Non-pigmented ciliary epithelial cell (primary cell): ENCODE results near the gene TEX12.
"Not testable (repeated sequence)": the region's sequence is repeated elsewhere in the genome, so short reads cannot be mapped to it uniquely, and the experiment has no call there.

Experiments used
- DNase-seq: peaks from one replicate; pipeline ENCODE4 v3.0.0-alpha.2; 2010; ENCODE audit warnings: low read depth

The TEX12 gene

DNA sequence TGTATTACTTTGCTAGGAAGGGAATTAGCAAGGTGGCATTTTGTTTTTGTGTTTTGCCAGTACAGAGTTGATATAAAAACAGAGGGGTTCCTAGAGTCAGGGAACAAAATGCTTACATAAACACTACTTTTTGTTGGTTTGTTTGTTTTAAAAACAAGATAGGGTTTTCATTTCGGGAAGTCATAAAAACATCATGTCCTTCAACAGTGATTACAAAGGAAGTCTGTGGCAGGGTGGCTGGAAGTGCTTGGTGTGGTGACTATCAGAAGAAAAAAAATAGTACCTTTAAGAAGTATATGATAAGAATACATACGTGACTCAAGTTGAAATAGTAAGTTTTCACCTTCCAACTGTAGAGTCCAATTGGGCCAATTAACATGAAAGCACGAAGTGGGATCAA lies 2.1 kb upstream of the TEX12 start:
- DNase-seq = no peak

DNA sequence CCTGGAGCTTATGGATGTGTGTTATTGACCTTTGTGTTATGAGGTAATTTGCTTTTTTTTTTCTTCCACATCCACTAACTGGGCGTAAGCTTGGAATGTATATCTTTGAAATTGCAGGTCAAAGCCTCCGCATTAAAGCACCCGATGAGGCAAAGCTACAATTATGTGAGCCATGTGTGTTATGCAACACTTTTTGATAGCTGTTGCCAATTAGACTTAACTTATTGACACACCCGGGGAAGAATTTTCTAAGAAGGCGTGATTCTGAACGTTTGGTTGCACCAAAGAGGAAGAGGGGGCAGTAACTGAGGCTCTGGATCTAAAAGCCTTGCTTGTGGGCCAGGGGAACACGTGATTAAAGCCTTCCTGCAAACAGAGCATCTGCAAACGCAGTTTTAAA lies 610 bp upstream of the TEX12 start:
- DNase-seq = no peak

DNA sequence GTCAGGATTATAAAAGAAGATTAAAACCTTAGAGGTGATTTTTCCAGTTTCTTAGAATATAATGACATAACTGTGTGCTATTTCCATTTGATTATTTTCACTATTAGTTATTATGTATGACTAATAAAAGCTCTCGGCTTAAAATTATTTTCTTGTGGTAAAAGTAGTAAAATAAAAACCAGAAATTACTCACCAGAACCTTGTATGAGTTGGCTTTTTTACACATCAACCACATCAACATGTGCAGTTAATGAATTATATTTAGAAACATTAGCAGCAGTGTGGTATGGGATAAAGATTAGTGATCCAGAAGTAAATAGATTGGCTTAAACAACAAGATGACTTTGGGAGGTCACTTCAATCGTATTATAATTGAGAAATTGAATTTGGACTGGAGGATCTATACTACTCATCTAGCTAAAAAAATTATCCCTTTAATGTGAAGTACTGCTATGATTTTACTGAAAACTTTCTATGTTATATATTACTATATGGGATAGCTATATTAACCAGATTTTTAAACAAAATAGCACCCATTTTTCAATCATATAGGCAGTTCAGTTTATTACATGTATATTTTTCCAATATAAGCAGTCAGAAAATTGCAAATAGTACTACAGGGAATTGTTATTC lies 5.3 kb downstream of the TEX12 start:
- DNase-seq = no peak

DNA sequence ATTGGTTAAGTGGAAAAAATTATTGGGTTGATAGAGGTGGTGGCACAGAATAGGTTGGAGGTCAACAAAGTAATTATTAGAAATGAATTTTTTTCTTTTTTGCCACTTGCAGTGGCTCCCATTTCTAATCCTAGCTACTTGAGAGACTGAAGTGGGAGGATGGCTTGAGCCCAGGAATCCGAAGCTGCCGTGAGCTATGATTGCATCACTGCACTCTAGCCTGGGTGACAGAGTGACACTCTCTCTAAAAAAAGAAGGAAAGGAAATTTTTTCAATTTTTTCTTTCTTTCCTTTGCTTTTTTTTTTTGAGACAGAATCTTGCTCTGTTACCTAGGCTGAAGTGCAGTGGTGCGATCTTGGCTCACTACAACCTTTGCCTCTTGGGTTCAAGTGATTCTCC lies 6.0 kb downstream of the TEX12 start:
- no peak for DNase-seq

DNA sequence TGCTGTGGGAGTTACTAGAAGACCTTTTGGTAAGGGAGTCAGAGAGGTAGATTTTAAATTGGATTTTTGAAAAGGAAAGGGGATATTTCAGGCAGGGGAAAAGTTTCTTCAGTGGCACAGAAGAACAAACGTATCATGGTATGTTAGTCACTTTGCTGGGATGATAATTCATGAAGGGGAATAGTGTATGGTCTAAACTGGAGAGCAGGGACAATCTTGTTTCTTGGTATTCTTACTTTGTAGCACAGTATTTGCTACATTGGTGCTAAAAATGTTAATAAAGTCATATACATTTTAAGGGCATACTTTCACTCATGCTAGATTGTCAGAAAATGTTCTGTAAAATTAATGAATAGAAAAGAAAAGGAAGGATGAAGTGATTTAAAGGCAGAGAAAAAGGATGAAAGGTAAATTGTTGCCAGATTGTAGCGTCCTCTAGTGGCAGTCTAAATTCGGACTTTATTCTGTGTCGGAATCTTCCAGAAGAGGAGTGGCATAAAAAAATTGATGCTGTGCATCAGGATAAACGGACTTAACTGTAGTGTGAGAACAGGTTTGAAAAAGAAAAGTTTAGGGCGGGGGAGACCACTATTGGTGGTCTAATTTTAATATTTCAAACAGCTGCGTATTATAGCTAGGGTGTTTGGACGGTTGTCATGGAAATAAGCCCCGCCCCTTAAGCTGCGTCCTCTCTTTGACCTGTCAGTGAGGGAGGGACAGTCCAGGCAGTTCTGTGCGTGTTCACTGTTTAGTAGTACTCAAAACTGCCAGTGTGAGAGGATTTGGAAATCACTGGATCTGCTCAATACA lies 7.8 kb downstream of the TEX12 start, which contains the start of gene BCO2:
BCO2 (plus strand) TSS at position 724 of the 810 bp plus-strand sequence. CDS start 90 bp downstream, outside the sequence.
- DNase-seq = no peak

DNA sequence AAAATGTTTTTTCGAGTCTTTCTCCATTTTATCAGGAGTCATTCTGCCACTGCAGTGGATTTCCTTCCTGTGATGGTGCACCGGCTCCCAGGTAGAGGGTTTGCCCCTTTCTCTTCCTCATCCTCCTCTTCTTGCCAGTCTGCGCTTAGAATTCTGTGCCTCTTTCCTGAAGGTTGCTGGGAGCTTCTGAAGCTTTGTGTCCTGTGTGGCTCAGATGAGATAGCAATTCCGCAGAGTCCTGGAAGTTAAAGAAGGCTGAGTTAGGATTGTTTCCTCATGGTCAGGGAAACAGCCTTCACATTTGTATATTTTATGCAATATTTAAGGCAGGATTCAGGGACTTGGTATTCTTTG lies 8.4 kb downstream of the TEX12 start:
- no peak for DNase-seq

DNA sequence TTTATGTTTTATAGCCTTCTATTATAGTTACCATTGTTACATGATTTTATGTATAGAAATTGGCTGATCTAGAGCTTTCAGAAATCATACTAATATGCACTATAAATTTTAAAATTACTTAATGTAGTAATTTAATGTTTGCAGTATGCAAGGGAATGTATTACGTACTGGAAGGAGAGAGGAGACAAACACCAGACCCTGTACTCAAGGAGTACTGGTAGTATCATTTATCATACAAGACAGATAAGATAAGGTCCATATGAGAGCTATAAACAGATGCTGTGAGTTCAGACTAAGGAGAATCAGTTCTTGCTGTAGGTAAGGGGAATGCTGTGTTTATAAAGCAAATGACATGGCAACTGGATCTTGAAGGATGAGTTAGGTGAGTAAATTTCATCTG lies 8.9 kb downstream of the TEX12 start:
- DNase-seq = no peak

DNA sequence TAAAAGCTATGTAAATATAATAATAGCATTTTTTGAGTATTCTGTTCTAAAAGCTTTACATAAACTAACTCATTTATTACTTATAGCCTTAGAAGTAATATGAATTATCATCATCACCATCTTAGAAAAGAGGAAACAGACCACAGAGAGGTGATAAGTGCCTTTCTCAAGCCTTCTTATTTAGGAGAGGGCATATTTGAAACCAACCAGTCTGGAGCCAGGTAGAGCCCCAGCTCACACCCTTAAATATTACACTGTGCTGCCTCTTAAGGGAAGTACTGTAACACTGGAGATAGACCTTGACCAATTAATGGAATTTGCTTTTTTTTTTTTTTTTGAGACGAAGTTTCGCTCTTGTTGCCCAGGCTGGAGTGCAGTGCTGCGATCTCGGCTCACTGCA lies 10.4 kb downstream of the TEX12 start:
- DNase-seq = no peak

DNA sequence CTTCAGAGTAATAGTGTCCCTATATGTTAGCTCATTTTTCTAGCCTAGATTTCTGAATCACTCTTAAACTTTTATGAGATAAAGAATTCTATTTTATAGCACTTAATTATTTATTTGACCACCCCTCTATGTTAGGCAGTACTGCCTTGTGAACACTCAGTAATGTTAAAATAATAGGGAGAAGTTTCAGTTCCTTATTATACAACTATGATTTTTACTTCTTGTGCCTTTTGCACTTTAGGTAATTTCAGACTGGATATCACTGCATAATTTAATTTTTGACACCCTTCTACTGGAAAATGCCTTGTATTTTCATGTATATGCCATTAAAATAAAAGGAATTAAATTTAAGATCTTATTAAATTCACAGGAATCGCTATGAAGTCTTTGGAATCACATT lies 11.3 kb downstream of the TEX12 start:
- no peak for DNase-seq

DNA sequence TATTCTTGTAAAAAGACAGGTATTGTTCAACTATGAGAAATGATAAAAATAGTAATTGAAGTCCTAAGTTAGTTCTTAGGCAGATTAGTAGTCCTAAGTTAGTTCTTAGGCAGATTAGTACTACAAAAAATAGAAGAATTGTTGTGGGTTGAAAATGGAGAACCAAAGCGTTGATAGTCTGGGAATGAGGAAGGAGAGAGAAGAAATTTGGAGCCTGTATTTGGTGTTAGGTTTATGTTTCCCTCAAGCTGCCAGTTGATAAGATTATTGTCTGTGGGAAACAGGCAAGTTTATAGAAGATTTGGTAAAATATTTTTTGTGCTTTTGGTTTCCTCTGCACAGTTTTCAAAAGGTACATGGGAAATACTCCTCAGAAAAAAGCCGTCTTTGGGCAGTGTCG lies 11.8 kb downstream of the TEX12 start:
- no peak for DNase-seq

DNA sequence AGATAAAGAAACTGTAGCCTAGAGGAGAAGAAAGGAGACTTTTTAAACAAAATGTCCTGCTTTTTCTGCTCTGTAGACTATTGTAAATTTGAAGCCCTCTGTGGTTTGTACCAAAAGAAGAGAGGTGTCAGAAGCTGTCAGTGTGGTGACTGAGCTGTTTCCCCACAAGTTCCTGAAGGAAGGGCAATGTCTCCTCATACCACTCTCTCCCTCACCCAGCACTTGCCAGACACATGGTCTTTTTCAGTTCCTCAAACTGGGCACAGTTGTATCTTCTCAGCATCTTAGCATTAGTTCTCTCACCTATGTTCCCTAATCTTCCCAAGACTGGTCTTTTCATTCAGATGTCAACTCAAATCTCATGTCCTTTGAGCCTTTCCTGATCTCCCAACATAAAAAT lies 12.4 kb downstream of the TEX12 start:
- no peak for DNase-seq

DNA sequence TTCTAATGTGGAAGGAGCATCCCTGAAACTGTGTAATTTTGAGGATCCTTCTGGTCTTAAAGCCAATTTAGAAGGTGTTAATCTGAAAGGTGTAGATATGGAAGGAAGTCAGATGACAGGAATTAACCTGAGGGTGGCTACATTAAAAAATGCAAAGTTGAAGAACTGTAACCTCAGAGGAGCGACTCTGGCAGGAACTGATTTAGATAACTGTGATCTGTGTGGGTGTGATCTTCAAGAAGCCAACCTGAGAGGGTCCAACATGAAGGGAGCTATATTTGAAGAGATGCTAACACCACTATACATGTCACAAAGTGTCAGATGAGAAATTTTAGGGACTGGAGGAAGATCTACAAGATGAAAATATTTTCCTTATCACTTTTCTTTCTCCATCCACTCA lies 15.7 kb downstream of the TEX12 start:
- no peak for DNase-seq

DNA sequence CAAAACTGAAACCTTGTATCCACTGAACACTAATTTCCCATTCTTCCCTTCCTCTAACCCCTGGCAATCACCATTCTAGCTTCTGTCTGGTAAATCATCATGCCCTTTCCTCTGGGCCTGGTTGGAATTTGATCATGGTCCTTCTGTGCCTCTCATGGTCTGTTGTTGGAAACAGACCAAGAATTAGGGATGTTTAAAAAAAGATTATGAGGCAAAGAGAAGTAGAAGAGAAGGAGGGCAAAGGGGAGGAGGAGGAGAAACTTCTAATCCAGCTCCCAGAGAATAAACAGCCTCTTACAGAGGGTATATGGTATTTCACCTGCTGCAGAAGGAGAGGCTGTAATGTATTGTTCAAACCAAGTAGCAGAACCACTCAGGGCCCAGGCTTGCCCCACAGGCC lies 18.7 kb downstream of the TEX12 start:
- no peak for DNase-seq

DNA sequence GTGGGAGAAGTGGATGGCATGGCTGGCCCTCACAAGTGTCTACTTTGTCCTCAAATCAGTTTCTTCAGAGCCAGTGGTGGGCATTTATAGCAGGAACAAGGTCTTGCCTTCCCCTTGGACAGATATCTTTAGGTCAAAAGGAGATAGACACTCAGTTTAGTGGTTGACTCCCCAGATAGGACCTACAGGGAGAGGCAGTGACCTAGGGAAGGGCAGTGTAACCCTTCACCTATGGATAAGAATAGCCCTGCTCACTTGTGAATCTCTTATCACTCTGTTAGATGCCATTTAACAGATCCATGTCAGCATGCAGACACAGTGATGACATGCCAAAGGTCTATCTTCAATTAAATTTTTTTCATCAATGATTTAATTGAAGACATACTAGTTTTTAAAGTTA lies 19.1 kb downstream of the TEX12 start:
- no peak for DNase-seq

DNA sequence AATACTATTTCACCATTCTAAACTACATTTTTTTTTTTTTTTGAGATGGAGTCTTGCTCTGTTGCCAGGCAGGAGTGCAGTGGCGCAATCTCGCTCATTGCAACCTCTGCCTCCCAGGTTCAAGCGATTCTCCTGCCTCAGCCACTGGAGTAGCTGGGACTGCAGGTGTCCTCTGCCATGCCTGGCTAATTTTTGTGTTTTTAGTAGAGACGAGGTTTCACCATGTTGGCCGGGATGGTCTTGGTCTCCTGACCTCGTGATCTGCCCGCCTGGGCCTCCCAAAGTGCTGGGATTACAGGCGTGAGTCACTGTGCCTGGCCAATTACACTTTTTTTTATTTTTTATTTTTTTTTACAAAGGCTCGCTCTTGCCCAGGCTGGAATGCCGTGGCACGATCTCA lies 27.9 kb downstream of the TEX12 start:
- DNase-seq = not testable (repeated sequence)

DNA sequence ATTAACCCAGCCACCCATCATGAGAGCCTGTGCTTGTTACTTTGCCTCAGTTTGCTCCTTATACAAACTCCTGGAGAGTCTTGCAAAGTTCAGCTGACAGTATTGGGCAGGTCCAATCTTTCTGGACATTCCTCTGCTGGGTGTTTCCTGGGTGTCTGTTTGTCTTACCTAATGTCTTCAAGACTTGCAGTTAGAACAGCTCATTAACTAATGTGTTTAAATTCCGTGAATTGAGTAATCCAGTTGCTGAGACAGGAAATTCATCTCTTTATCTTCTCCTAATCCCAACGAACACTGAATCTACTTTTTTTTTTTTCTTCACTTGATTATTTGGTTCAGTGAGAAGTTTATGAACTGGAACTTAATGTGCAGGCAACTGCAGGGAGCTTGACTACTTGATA lies 28.8 kb downstream of the TEX12 start:
- DNase-seq = no peak

DNA sequence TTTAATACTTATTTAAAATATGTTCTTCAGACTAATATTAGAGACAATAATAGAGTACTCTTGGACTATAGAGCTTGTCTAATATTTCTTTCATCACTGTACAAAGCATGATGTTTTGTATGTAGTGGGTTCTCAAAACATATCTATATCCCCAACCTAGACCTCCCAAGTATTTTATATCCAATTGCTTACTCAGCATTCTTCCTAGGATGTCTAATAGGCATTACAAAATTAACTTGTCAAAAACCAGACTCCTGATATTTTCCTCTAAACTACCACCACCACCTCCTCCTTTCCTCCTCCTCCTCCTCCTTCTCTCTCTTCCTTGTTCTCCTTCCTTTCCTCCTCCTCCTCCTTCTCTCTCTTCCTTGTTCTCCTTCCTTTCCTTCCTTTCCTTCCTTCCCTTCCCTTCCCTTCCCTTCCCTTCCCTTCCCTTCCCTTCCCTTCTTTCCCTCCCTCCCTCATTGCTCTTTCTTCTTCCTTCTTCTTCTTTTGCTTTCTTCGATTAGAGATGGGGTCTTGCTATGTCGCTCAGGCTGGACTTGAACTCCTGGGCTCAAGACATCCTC lies 29.4 kb downstream of the TEX12 start:
- DNase-seq = no peak

DNA sequence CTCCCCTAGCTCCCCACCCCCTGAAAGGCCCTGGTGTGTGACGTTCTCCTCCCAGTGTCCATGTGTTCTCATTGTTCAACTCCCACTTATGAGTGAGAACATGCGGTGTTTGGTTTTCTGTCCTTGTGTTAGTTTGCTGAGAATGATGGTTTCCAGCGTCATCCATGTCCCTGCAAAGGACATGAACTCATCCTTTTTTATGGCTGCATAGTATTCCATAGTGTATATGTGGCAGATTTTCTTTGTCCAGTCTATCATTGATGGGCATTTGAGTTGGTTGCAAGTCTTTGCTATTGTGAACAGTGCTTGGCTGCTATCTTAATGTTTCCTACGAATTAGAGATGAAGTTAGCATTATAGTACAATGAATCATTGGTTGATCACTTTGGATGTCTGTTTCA lies 31.9 kb downstream of the TEX12 start:
- not testable (repeated sequence) for DNase-seq

DNA sequence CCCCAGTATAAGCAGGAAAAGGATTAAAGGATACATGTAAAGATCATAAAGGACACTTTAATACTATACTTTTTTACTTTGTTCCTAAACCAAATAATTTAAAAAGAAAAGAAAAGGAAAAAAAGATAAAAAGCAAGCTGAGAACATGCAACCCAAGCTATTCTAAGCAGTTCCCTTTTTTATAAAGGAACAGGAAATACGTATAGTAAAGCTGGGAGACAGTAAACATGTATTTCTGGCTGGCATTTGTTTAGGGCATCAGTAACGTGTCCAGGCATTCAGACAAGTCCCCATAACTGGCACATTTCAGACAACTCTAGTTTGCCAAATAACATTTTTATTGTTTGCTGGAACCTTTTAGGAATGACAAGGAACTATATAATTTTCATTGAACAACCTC lies 33.1 kb downstream of the TEX12 start:
- no peak for DNase-seq

DNA sequence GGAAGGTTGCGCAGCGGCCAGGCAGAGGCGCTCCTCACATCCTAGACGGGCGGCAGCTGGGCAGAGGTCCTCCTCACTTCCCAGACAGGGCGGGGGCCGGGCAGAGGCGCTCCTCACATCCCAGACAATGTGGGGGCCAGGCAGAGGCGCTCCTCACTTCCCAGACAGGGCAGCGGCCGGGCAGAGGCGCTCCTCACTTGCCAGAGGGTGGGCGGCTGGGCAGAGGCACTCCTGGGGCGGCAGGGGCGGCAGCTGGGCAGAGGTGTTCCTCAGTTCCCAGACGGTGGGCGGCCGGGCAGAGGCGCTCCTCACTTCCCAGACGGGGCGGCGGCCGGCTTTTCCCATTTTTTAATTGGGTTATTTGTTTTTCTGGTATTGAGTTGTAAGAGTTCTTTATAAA lies 38.9 kb downstream of the TEX12 start:
- no peak for DNase-seq

DNA sequence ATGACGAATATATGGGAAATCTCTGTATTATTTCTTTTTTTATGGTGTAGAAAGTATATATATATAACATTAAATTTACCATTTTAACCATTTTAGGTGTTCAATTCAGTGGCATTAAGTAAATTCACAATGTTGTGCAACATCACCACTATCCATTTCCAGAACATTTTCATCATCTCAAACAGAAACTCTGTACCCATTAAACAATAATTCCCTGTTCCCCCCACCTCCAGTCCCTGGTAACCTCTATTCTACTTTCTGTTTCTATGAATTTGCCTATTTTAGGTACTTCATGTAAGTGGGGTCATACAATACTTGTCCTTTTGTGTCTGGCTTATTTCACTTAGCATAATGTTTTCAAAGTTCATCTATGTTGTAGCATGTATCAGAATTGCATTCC lies 43.7 kb downstream of the TEX12 start:
- no peak for DNase-seq

DNA sequence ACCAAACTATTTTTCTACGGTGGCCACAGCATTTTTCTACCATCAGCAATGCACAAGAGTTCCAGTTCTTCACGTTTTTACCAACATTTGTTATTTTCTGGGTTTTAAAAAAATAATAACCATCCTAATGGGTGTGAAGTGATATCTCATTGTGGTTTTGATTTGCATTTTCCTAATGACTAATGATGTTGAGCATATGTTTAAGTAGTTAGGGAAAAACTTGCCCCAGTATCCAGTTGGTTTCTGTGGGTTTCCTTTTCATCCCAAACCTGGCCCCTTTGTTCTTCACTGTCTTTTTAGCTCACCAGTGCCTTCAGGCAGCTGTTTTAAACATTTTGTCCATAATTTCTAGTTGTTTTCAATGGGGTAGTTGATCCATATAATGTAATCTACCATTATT lies 44.4 kb downstream of the TEX12 start:
- no peak for DNase-seq

DNA sequence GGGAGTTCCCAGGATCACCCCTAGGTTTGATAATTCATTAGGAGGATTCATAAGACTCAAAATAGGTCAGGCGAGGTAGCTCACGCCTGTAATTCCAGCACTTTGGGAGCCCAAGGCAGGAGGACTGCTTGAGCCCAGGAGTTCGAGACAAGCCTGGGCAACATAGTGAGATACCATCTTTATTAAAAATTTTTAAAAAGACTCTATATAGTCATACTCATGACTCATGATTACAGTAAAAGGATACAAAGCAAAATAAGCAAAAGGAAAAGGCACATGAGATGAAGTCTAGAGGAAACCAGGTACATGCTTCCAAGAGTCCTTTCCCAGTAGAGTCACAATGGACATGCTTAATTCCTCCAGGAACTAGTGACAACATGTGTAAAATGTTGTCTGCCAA lies 45.1 kb downstream of the TEX12 start:
- no peak for DNase-seq

DNA sequence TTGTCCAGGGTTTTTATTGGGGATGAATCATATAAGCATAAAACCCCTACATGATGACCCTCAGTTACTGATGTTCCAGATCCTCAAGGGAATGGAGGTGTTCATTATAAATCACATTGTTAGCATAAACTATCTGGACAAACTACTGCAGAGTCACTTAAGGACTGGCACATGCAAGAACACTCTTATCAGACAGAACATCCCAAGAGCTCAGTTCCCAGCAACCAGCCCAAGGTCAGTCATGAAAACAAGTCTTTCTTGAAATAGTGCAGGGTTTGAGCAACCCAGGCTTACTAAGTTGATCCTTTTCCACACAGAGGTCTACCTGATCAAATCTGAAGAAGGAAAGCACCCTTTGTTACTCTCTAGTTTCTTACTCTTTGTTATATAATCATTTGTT lies 45.5 kb downstream of the TEX12 start:
- DNase-seq = no peak
